ENCODE measurements around the gene SULT1B1. TPM values are rescaled to one million over a fixed set of nuclear protein-coding genes. Genes with fewer than 3 reads are reported as not detected.
A peak's percentile ranks its signal among the peaks of the same experiment; 100 is the strongest.

The SULT1B1 gene
- 10 to 100 TPM; 20.9 to 25.2 TPM for total RNA-seq
- 10 to 100 TPM; 13.2 to 18.2 (median 13.3) TPM for polyA plus RNA-seq
- total RNA-seq = 0.08 to 33.0 (median 10.0) reads per million in 6 experiments

GRCh38 chr4:69760455-69760854 is at the start of gene SULT1B1:
Gene SULT1B1, minus strand, starts transcription at chr4:69760620. Its CDS starts 5,403 bp downstream, at chr4:69755217.
- DNase-seq = peak in 9 of 10 donors; percentile 34 to 90 (median 72)
- no peaks in the 10 kb centered on the region for H3K27me3 Mint-ChIP-seq
- peaks cover 22 to 68% (median 57%) of the 10 kb centered on the region in 4 donors for H3K4me1 Mint-ChIP-seq
- POLR2A ChIA-PET = interaction anchor here (0.6 to 1.7 kb wide), 6 partner anchors 8 to 1079 kb away, joined by 3 to 10 read pairs (median 4); partner anchors contain the start of gene GRSF1
- peaks cover 0 to under 1% (median 0%) of the 10 kb centered on the region in 3 donors for H3K36me3 Mint-ChIP-seq
- no peaks in the 10 kb centered on the region for H3K9me3 Mint-ChIP-seq
- ATAC-seq = peak; percentile 93 to 98
- H3K4me3 Mint-ChIP-seq = peak within 1 kb of the TSS; percentile 87 to 95 (median 91)
- peak within 1 kb of the TSS; percentile 90 to 99 (median 94) for H3K27ac Mint-ChIP-seq

- no peaks in the 10 kb centered on the region for H3K4me1 Mint-ChIP-seq
- POLR2A ChIA-PET = no interaction called here
- H3K27ac Mint-ChIP-seq = no peak overlapping the region
- H3K36me3 Mint-ChIP-seq = no peaks in the 10 kb centered on the region
- peaks cover 0 to 4% (median 0%) of the 10 kb centered on the region in 9 donors for H3K9me3 Mint-ChIP-seq
- DNase-seq (no peak), ATAC-seq (no peak)
- no peak overlapping the region for H3K4me3 Mint-ChIP-seq
- no peaks in the 10 kb centered on the region for H3K27me3 Mint-ChIP-seq
Observed at GRCh38 chr4:69800599-69800998, 40.2 kb upstream of the SULT1B1 start.

GRCh38 chr4:69799337-69799736 is 38.9 kb upstream of the SULT1B1 start:
- H3K4me3 Mint-ChIP-seq = no peak overlapping the region
- no peaks in the 10 kb centered on the region for H3K27me3 Mint-ChIP-seq
- DNase-seq (no peak), ATAC-seq (no peak)
- H3K27ac Mint-ChIP-seq = no peak overlapping the region
- H3K9me3 Mint-ChIP-seq = peaks cover 0 to 4% (median 1%) of the 10 kb centered on the region in 9 donors
- POLR2A ChIA-PET = no interaction called here
- H3K4me1 Mint-ChIP-seq = peaks cover 0 to under 1% (median 0%) of the 10 kb centered on the region in 4 donors
- H3K36me3 Mint-ChIP-seq = no peaks in the 10 kb centered on the region

GRCh38 chr4:69793732-69794131 is 33.3 kb upstream of the SULT1B1 start:
- ATAC-seq = no peak
- POLR2A ChIA-PET = no interaction called here
- H3K4me3 Mint-ChIP-seq = no peak overlapping the region

GRCh38 chr4:69787879-69788278 is 27.5 kb upstream of the SULT1B1 start:
- H3K27ac Mint-ChIP-seq = no peak overlapping the region
- ATAC-seq = no peak
- H3K4me1 Mint-ChIP-seq = no peaks in the 10 kb centered on the region
- DNase-seq = no peak
- no peaks in the 10 kb centered on the region for H3K36me3 Mint-ChIP-seq
- H3K9me3 Mint-ChIP-seq = peaks cover 0 to 5% (median 0%) of the 10 kb centered on the region in 9 donors
- POLR2A ChIA-PET = no interaction called here
- no peaks in the 10 kb centered on the region for H3K27me3 Mint-ChIP-seq
- H3K4me3 Mint-ChIP-seq = no peak overlapping the region

More at GRCh38 chr4:69793732-69794131, 33.3 kb upstream of the SULT1B1 start:
- H3K27me3 Mint-ChIP-seq = no peaks in the 10 kb centered on the region
- H3K4me1 Mint-ChIP-seq = peaks cover 0 to 6% (median 2%) of the 10 kb centered on the region in 4 donors
- H3K9me3 Mint-ChIP-seq = peaks cover 0 to 3% (median 1%) of the 10 kb centered on the region in 9 donors
- no peak for DNase-seq
- no peaks in the 10 kb centered on the region for H3K36me3 Mint-ChIP-seq
- peak overlapping the region in 1 of 10 donors; percentile 68 for H3K27ac Mint-ChIP-seq

GRCh38 chr4:69786547-69786946 is 26.1 kb upstream of the SULT1B1 start:
- Mint-ChIP-seq H3K4me1 (no peaks in the 10 kb centered on the region), H3K9me3 (peaks cover 0 to 5% (median 0%) of the 10 kb centered on the region in 9 donors), H3K36me3 (peaks cover 0 to 2% (median 0%) of the 10 kb centered on the region in 3 donors), H3K27ac (no peak overlapping the region), H3K4me3 (no peak overlapping the region), H3K27me3 (no peaks in the 10 kb centered on the region)
- ATAC-seq (no peak), DNase-seq (no peak)
- POLR2A ChIA-PET = no interaction called here

- Mint-ChIP-seq H3K4me1 (no peaks in the 10 kb centered on the region), H3K36me3 (peaks cover 0 to 2% (median 0%) of the 10 kb centered on the region in 3 donors), H3K9me3 (peaks cover 0 to 5% (median 0%) of the 10 kb centered on the region in 9 donors), H3K27ac (no peak overlapping the region), H3K4me3 (no peak overlapping the region), H3K27me3 (no peaks in the 10 kb centered on the region)
- DNase-seq (no peak), ATAC-seq (no peak)
- POLR2A ChIA-PET = no interaction called here
Observed at GRCh38 chr4:69785211-69785831, 24.9 kb upstream of the SULT1B1 start.

GRCh38 chr4:69782651-69783310 is 22.4 kb upstream of the SULT1B1 start:
- no peaks in the 10 kb centered on the region for H3K4me1 Mint-ChIP-seq
- no peak overlapping the region for H3K27ac Mint-ChIP-seq
- H3K9me3 Mint-ChIP-seq = peaks cover 0 to 5% (median 0%) of the 10 kb centered on the region in 9 donors
- no peak for DNase-seq
- no peak for ATAC-seq
- no peaks in the 10 kb centered on the region for H3K27me3 Mint-ChIP-seq
- no peak overlapping the region for H3K4me3 Mint-ChIP-seq
- POLR2A ChIA-PET = no interaction called here
- peaks cover 0 to 2% (median 0%) of the 10 kb centered on the region in 3 donors for H3K36me3 Mint-ChIP-seq

- no peak for DNase-seq
Observed at GRCh38 chr4:69781458-69782418, 21.3 kb upstream of the SULT1B1 start.

GRCh38 chr4:69780141-69780540 is 19.7 kb upstream of the SULT1B1 start:
- POLR2A ChIA-PET = no interaction called here
- Mint-ChIP-seq H3K27ac (no peak overlapping the region), H3K27me3 (no peaks in the 10 kb centered on the region), H3K4me3 (no peak overlapping the region), H3K36me3 (peaks cover 0 to 2% (median 0%) of the 10 kb centered on the region in 3 donors), H3K4me1 (peaks cover 0 to 5% (median 2%) of the 10 kb centered on the region in 4 donors), H3K9me3 (peaks cover 0 to 5% (median 0%) of the 10 kb centered on the region in 9 donors)
- ATAC-seq = no peak
- no peak for DNase-seq

More at GRCh38 chr4:69781458-69782418, 21.3 kb upstream of the SULT1B1 start:
- Mint-ChIP-seq H3K4me1 (no peaks in the 10 kb centered on the region), H3K9me3 (peaks cover 0 to 5% (median 0%) of the 10 kb centered on the region in 9 donors), H3K27ac (no peak overlapping the region), H3K36me3 (peaks cover 0 to 2% (median 0%) of the 10 kb centered on the region in 3 donors), H3K27me3 (no peaks in the 10 kb centered on the region), H3K4me3 (no peak overlapping the region)
- POLR2A ChIA-PET = interaction anchor here (1.0 kb wide), 1 partner anchor 21 kb away, joined by 3 read pairs; no protein-coding TSS in a partner anchor
- ATAC-seq = no peak

GRCh38 chr4:69776696-69777095 is 16.3 kb upstream of the SULT1B1 start:
- POLR2A ChIA-PET = no interaction called here
- no peak overlapping the region for H3K4me3 Mint-ChIP-seq
- no peaks in the 10 kb centered on the region for H3K36me3 Mint-ChIP-seq
- no peaks in the 10 kb centered on the region for H3K9me3 Mint-ChIP-seq
- ATAC-seq = no peak
- H3K4me1 Mint-ChIP-seq = peaks cover 0 to 8% (median 2%) of the 10 kb centered on the region in 4 donors
- no peaks in the 10 kb centered on the region for H3K27me3 Mint-ChIP-seq
- H3K27ac Mint-ChIP-seq = peak overlapping the region in 1 of 10 donors; percentile 29
- no peak for DNase-seq

- ATAC-seq (no peak), DNase-seq (no peak)
- Mint-ChIP-seq H3K9me3 (no peaks in the 10 kb centered on the region), H3K36me3 (no peaks in the 10 kb centered on the region), H3K27me3 (no peaks in the 10 kb centered on the region), H3K4me3 (no peak overlapping the region), H3K4me1 (peaks cover 2 to 14% (median 7%) of the 10 kb centered on the region in 4 donors), H3K27ac (no peak overlapping the region)
- POLR2A ChIA-PET = no interaction called here
Observed at GRCh38 chr4:69775321-69775867, 15.0 kb upstream of the SULT1B1 start.

Data from naive thymus-derived CD8-positive, alpha-beta T cell (primary cell).